ENCODE measurements around the gene PRR5L.

PRR5L gene

DNA sequence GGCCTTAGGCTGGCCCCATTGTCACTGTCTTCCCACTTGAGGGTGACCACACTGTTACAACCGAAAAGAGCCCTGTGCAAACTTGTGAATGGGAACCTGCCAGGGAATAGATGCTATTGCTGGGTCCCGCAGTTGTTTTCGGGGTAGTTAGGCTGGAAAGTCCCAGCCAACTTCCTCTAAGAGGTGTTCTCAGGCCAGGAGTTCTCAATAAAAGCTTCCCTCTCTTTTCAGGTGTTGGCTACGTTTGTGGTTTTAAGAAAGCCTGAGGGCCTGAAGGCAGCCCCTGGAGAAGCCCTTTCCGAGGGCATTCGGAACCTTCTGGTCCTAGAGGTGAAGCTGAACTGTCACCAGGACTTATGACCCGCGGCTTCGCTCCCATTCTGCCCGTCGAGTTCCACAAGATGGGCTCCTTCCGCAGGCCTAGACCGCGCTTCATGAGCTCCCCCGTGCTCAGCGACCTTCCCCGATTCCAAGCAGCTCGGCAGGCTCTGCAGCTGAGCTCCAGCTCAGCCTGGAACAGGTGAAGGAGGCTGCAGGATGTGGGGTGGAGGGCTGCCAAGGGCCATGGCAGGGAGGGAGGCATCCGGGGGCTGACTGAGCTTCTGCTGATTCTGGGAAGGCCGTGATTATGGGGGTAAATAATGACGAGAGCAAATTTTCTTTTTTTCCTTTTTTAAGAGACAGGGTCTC lies 104.8 kb downstream of the PRR5L start:
- DNase-seq (ENCODE audit: low spot score): no peak

DNA sequence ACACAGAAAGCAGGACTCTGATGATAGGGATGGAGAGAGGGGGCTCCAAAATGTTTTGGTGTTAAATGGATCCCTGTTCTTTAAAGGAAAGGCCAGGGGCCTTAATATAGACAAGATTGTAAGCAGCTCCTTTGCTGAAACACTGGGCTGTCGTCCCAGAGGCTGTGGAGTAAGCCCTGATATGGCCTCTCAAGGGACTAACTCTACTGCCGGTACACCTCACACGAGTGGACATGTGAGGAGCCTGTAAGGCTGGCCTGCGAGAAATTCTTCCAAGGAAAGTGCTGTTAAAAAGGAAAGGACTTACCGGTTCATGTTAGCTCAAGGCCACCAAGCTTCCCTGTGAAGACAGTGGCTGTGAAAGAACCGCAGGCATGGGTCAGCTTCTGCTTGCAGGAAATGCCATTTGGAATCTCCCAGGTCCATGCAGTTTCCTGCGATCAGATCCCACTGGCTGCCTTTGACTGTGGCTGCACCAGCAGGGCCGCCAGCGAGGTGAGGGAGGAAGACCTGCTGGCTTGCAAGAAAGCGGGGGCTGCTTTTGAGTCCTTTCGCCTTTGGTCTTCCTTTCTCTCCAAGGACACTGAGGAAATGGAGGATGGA lies 106.6 kb downstream of the PRR5L start:
- DNase-seq (ENCODE audit: low spot score): no peak

DNA sequence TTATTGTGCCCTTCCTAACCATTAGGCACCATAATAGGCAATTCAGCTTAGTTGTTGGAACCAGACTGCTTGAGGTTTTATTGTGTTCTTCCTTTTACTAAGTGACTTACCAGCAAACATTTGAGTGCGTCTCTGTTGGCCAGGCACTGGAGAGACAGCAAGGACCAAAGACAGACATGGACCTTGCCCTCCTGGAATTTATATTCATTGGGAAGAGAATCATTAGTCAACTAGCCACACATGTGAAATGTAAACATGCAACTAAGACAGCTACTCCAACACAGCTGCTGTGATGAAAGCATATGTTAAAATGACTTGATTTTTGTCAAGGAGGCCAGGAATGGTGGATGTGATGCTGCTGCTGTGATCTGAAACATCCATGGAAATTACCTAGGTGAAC lies 107.6 kb downstream of the PRR5L start:
- no peak for DNase-seq (ENCODE audit: low spot score)

DNA sequence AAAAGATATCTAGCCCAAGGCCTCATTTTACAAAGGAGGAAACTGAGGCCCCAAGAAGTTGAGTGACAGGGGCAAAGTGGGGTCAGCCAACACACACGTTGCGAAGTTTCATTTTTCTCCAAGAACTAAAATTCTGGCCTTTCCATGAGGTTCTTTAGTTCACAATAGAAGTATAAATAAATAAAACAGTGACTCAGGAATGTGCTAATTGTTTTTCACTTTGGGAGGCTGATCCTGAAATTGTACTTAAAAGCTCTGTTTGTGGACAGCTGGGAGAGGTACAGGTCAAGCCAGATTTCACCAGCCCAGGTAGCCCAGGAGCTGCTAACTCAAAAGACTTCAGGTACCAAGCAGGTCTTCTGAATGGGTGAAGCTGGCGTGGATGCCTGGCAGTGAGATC lies 108.7 kb downstream of the PRR5L start:
- DNase-seq (ENCODE audit: low spot score): no peak

DNA sequence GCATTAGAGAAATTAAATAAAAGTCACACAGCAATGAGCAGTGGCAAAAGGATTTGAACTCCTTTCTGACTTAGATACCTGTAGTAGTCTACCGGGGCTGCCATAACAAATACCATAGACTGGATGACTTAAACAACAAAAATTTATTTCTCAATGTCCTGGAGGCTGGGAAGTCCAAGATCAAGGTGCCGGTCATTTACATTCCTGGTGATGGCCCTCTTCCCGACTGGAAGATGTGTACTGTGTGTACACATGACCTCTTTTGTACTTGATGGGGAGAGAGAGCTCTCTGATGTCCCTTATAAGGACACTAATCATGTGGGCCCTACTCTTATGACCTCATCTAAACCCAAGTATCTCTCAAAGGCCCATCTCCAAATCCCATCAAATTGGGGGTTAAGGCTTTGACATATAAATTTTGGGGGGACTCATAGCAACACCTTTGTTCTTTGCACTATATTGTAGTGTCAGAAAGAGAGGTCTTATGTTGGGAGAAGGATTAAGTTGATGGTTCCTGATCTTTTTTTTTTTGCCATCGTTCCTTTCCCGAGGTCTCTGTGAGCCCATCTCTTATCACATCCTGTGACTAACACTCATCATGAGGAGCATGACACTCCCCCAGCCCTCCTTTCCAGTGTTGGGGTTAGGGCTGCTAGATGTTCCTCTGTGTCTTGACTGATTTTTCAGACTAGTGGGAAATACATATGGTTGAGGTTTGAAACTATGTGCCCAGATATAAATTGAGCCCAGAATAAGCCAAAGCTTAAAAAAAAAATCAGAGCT lies 109.7 kb downstream of the PRR5L start:
- no peak for DNase-seq (ENCODE audit: low spot score)

DNA sequence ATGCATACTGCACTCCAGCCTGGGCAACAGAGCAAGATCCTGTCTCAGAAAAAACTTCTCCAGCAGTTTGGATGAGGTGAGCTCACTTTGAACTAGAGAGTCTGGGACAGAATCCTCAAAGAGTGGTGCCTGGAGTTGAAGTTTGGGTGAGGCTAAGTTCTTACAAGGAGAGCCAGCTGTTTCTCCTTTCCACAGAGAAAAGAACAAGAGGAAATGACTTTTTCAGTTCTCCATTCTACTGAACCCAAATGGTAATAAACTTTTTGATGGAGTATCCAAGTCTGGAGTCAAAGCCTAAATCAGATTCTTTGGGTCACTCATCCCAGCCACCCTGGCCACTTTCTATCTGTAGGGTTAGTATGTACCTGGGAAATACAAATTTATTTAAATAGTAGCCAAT lies 111.3 kb downstream of the PRR5L start:
- DNase-seq (ENCODE audit: low spot score): no peak

DNA sequence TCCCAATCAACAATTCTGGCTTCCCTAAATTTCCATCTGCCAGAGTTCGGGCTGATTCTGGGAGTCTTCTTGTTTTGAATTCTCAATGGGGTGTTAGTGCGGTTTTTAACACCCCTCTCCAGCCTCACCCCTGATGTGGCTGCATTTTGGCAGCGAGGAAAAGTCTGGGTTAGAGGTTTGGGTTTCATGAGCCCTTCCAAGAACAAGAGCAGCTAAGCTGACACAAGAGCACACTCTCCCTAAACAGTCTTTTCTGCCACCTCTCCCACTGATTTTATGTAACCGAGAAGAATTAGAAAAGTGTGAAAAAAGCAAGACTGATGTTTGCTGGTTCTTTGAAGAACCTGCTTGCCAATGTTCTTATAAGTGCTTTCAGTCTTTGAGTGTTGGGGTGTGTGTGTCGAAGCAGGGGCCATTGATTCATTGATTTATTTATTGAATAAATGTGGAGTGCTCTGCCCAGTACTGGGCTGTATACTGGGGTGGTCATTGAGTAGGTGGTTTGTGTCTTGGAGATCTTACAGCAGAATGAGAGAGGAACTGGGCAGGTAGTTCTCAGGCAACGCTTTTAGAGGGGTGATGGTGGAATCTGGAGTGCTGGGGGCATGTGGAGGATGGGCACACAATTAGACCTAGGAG lies 112.5 kb downstream of the PRR5L start:
- no peak for DNase-seq (ENCODE audit: low spot score)

DNA sequence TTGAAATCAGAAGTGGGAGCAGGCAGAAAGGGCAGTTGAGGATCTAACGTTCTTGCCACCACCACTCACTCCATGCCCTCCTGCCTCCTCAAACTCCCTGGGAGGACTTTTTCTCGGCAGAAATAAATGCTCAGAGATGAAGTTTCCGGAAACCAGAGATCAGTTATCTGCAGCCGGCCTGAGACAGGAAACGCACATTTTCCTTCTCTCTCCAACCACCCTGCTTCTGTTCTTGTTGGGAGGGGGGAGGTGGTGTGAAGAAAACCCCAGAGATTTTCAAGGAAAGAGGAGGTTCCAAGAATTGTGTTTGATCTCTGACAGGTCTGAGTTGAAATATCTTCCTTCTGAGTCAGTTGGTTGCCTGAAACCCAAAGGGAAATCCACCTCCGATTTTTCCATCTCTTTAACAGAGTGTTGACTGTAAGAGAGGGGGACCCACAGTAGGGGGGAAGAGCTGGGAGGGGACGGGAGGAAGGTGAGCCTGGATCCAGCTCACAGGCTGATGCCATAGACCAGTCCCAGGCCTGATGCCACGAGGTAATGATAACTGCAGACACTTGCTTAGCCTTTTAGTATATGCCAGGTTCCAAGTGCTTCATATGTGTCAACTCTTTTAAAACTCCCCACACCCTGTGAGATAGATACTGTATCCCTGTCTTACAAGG lies 113.2 kb downstream of the PRR5L start:
- no peak for DNase-seq (ENCODE audit: low spot score)

DNA sequence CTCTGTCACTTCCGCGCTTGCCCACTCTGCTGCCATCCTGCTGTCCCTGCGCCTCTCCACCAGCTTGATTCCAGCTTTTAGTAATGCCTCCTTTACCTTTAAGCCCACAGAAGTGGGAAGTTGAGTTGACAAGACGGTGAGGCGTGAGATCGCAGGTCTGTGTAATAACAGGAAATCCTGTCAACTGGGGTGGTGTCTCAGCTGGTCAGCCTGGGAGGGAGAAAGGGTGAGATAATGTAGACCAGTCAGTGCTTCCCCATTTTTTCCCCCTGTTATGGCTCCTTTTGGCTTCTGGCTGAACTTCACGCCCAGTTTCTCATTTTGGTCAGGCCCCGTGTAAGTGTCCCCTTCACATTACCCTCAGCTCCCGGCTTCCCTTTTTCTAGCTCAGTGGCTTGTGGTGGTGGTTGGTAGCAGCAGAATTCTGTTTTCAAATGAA lies 115.1 kb downstream of the PRR5L start:
- no peak for DNase-seq (ENCODE audit: low spot score)

DNA sequence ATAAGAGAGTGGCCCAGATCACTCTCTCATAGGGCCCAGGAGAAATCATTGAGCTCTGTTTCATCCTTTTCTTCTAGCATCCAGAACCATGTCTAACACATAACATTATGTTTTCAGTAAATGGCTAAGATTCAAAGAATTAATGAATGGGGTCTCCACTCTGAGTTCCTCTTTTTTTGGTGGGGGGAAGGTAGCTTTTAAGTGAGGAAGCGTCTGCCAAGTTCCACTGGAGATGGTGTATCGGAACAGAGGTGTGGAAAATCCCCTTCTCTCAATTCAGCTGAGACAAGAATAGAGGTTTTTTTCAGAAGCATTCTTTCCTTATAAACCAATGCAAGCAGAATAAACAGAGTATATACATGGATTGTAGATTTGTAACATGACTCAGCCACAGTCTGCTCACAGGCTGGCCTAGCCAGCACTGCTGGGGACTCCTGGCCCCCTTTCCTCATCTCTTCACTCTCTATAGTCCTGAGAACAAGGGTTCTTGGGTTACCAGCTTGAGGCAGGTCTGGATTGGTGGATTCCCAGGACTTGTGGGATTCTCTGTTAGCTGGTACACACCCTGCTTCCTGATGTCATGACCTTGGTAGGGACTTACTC lies 116.8 kb downstream of the PRR5L start:
- no peak for DNase-seq (ENCODE audit: low spot score)

DNA sequence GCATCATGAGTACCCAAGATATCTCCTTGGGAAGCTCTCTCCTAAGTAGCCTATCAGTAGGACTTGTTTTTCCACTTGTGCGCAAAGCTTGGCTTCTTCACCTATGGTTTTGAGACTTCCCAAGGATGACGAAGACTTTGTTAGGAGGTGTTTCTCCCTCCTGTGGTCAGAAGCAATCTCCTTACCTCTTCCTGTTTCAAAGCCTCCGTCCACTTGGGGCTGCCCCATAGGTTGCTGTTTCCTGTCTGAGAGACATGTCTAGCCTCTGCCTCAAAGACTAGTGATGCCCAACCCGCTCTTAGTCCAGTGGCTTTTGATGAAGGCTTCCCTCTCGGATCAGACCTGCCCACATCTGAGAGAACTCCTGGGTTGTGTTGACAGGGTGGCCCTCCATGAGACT lies 121.1 kb downstream of the PRR5L start:
- DNase-seq (ENCODE audit: low spot score): no peak

DNA sequence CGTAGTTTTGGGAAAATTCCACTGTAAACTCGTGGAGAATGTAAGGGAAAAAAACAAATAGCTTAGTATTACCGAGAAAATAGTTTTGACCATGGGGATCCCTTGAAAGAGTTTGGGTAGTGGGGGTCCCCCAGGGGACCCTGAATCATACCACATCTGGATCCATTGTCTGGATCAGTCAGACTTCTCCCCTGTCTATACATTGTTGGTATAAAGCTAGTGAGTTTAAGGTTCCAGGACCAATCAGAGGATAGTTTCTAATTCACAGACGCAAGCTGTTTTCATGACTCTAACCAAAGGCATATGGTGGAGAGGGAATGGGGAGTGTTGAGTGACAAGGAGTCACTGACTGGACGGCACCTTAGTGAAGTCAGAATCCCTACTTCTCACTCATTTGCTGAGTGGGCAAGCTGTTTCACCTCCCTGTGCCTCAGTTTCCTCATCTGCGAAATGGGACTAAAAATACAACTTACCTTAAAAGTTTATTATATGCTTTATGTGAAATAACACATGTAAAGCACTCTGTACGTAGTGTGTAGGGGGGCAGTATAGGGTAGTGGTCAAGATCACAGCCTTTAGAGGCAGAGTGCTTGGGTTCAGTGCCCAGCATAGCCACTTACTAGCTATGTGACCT lies 123.8 kb downstream of the PRR5L start:
- no peak for DNase-seq (ENCODE audit: low spot score)

DNA sequence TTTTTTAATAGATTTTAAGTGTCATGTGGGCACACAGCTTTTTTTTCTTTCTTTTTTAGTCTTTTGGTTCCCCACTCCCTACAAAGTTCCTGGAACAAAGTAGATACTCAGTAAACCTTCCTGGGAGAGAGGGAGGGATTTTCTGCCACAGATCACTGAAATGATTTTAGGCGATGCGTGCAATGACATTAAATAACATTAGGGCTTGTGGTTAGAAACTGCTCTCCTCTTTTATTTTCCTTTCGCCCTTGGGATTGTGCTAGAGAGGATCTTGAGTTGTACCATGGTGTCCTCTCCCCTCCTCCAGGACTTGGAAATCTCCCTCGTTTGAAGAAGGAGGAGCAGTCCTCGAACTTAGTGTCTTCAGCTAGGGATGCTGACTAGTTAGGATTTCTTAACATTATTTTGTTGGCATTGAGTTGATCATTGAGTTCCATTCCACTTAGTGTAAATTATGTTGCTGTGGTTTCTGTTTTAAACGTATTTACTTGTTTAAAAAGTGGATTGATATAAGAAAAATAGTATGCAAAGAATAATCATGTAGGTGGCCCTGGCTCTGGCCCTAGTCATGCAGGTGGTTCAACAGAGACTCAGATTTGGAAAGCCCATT lies 125.6 kb downstream of the PRR5L start:
- no peak for DNase-seq (ENCODE audit: low spot score)

DNA sequence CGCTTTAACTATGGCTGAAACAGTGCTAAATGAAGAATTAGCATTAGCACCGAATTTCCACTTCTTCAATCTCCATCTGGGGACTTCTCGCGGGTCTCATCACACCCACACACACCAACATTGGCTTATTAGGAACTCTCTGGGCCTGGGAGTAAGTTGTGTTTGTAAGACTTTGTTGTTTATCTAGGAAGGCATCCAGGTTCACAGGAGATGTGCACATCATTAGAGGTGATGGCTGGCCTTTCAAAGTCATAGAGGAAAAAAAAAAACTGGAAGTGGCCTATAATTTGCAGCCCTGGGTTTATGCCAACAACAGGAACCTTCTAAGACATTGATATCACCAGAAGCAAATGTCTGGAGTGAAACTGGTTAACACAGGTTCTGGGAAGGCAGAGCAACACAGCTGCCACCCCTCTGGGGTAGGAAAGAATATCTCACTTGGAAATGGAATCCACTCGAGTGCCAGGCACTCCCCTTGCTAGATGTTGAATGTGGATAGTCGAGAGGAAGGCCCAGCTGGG lies 129.5 kb downstream of the PRR5L start:
- DNase-seq (ENCODE audit: low spot score): no peak

DNA sequence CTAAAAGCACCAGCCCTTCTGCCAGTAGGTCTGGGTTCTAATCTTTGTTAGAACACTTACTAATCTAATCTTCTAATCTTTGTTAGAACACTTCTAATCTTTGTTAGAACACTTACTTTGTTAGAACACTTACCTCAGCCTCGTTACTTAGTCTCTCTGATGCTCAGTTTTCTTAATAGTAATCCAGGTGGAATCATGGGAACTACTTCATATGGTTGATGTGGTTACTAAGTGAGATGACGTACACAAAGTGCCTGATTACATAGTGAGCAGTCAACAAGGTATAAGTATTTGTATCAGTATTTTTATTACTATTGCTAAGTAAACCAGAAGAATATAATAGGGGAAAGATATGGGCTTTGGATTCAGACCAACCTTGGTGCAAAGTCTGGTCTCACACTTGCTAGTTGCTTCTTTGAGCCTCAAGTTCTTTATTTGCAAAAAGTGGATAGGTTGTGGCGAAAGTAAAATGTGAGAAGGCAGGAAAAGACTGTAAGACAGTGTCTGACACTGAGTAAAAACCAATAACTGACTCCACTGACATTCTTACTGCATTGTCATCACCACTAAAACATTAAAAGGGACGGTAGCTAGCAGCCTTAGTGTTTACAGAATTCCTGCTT lies 130.2 kb downstream of the PRR5L start:
- no peak for DNase-seq (ENCODE audit: low spot score)

DNA sequence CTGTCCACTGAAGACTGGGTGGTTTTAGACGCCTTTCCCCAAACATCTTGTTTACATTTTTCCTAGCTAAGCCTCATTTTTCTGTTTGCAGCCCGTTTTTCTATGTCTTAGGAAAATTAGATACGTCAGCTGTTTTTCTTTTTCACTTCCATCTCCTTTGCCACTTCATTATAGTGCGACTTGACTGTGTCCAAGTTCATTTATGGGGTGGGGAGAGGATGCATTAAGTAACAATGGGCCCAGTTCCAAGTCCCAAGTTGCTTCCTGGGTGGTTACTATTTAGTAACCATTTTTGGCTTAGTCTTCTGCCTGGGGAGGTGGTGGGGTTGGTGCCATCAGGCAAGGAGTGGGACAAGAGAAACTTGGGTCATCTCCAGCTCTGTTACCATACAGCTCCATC lies 131.0 kb downstream of the PRR5L start:
- DNase-seq (ENCODE audit: low spot score): no peak

DNA sequence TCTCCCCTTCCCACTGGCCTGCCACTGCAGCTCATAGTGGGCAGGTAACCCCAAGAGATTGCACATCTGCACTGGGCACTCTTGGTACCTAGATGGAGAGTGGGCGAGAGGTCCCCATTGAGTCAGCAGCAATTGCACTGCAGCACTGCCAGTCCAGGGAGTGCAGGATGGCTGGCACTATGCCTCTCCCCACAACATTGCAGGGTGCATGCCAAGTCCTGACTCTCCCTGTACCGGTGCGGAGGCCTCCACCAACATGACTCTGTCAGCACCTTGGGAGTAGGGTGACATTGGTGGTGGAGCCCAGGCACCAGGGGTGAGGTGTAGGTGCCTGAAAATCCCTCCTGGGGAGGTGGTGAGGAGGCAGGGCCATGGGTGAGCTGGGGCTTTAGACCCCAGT lies 131.8 kb downstream of the PRR5L start:
- no peak for DNase-seq (ENCODE audit: low spot score)

DNA sequence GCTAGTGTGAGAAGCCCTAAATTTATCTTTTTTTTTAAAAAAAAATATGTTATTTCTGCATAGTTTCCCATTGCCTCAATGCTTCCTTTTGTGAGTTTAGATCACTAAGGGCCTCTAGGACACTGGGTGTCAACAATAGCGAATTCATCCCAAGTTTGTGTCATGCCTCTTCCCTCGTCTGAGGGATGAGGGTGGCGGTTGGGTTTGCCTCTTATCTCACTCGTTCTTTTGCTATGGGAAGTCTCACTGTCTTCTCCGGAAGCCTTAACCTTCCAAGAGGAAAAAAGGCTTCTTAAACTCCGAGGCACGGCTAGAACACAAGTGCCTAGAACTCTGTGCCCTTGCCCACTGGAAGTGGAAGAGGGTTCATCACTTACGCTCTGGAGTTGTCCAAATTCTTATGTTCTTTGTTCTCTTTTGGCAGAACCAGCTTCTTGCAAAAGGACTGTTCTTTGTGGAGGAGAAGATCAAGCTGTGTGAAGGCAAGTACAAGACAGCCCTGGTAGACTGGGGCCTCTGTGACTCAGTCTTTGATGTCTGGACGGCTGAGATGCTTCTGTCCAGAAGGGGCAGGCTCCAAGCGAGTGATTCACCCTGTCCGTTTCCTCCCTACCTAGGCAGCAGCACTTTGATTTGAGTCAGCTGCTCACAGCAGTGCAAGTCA lies 135.5 kb downstream of the PRR5L start:
- peak; percentile 93 for DNase-seq (ENCODE audit: low spot score)

DNA sequence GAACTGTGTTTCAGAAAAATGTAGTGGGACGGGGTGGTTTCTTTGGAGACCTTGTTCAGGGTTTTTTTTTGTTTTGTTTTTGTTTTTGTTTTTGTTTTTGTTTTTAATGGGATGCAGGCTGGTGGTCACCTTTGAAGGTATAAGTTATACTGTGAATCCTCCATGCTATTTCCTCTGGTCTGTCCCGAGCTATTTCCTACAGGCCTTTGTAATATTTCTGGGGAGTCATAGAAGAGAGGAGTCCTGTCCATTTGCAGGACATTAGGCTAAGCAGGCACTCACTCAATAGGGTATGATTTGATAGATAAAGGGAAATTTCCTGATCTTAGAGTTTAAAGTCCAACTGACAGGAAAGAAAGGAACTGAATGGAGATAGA lies 136.0 kb downstream of the PRR5L start:
- DNase-seq (ENCODE audit: low spot score): no peak

DNA sequence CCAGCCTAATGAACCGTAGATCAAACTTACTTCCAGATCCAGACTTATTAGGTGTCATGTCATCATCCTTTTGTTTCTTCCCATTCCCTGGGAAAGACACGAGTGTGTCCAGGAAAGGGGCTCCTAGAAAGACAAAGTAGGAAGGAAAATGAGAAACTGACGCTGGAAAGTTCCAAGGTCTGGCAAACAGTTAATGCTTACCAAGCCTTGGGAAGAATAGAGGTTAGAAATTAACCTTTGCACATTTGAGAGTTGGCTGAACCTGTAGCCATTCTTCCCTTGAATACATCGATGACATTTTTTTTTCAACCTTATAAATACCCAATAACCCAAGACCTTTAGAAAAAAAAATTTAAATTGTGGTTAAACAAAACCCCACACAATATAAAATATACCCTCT lies 136.7 kb downstream of the PRR5L start:
- DNase-seq (ENCODE audit: low spot score): no peak

All from COLO829 (cell line).